Transverse colon (tissue), 4 donors: Measurements from ENCODE around the gene DMXL1. TPM values are rescaled to one million over a fixed set of nuclear protein-coding genes. Genes with fewer than 3 reads are reported as not detected.

Experiments
- DNase-seq: peaks from one replicate; pipeline ENCODE4 v3.0.0-alpha.2; 2019
- H3K27ac ChIP-seq, 4 donors: fragments of 200-600 bp; sonication (generic); 2 replicates each; pipeline ENCODE4 v1.5.1; 2016 to 2018; ENCODE audit warnings: inconsistent platforms in 4 of 4
- H3K27me3 ChIP-seq: fragments of 200-600 bp; sonication (generic); 2 replicates; pipeline ENCODE4 v1.5.1; 2017; ENCODE audit warnings: inconsistent platforms
- H3K36me3 ChIP-seq, 4 donors: fragments of 200-600 bp; sonication (generic); 2 replicates each; pipeline ENCODE4 v1.5.1; 2017 to 2019; ENCODE audit warnings: inconsistent platforms in 4 of 4
- H3K4me1 ChIP-seq, 4 donors: fragments of 200-600 bp; sonication (generic); 2 replicates each; pipeline ENCODE4 v1.5.1; 2017 to 2020; ENCODE audit warnings: inconsistent platforms in 4 of 4
- H3K4me3 ChIP-seq, 4 donors: fragments of 200-600 bp; sonication (generic); 1 replicate in 1 of 4; 2 replicates in 3 of 4; pipeline versions ENCODE4 v1.5.1 to v1.6.1; 2017 to 2019; ENCODE audit warnings: inconsistent platforms in 4 of 4
- H3K9me3 ChIP-seq, 2 donors: fragments of 200-600 bp; sonication (generic); 2 replicates each; pipeline ENCODE4 v1.5.1; 2017 to 2019; ENCODE audit warnings: inconsistent platforms in 2 of 2
- CTCF ChIP-seq, 5 experiments: fragments of 200-600 bp in 3 of 5; fragments of 450-650 bp in 2 of 5; sonication (generic) in 3 of 5; IDR thresholded peaks; 1 replicate in 2 of 5; 2 replicates in 3 of 5; pipeline ENCODE4 v1.5.1; 2016 to 2017; ENCODE audit warnings: antibody characterized with exemption in 5 of 5, inconsistent platforms in 3 of 5, mild to moderate bottlenecking in 2 of 5, moderate library complexity in 1 of 5
- EP300 ChIP-seq: sonication (generic); formaldehyde crosslinking; IDR thresholded peaks from one replicate; pipeline ENCODE4 v1.6.1; 2017; ENCODE audit warnings: antibody characterized with exemption, low read depth
- POLR2A ChIP-seq: fragments of 450-650 bp; IDR thresholded peaks from one replicate; pipeline ENCODE4 v1.6.1; 2016; ENCODE audit warnings: antibody characterized with exemption, mild to moderate bottlenecking, moderate library complexity
- POLR2AphosphoS5 ChIP-seq, 3 donors: sonication (generic); formaldehyde crosslinking; IDR thresholded peaks; one replicate each; pipeline ENCODE4 v1.6.1; 2016; ENCODE audit warnings: antibody characterized with exemption in 3 of 3
- WGBS, 2 donors: methylation state at CpG; one replicate each; pipeline ENCODE4 v1.1.5; 2018; ENCODE audit warnings: low coverage in 1 of 2; 5-methylcytosine and 5-hydroxymethylcytosine counted together
- in situ Hi-C, 4 donors: fragments of 200-750 bp; cut with MboI; loops; one replicate each; pipeline versions ENCODE4 v1.15.0 to v1.15.1; 2017; ENCODE audit warnings: low sequenced_read_pairs in 3 of 4, low pct_ligation_motif_present in 1 of 4, low pct_unique_long_range_greater_than_20kb in 1 of 4
- intact Hi-C: fragments of 100-400 bp; cut with DNase I; formaldehyde crosslinking; loops from one replicate; pipeline ENCODE4 v1.15.1; 2023; ENCODE audit warnings: low total_unique reads
- total RNA-seq, 4 donors: library from RNA; depleted of rRNA; stranded (reverse); fragments of >200 nt; gene quantifications; one replicate each; pipeline ENCODE4 v1.1.0, GENCODE V29; 2016

The DMXL1 gene
- total RNA-seq, 4 donors from 2014 or later = 44.6 to 84.8 (median 58.2) TPM

DNA sequence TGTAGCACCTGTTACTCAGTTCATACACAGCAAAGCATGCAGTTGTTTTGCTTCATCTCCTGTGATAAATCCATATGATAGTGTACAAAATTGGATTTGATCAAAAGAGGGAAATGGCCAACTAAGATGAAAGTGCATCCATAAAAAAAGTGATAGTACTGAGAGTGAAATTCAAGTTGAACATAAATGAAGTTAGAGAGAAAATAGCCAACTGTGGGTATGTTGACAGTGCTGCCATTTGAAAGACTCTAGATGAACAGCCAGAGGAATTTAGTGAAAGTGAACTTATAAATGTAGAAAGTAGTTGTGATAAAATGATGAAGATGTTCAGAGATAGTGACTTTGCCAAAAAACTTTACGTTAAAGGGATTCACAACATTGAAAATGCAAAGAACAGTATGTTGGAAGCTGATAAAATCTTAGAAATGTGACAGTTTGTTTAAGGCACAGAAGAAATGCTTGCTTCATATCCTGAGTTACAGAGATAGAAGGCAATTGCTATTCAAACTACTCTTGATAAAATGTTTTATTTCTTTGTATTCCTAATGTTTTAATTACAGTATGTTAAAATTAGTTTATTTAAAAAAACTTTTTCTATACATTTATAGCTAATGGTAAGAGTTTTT lies 119.7 kb downstream of the DMXL1 start:
- H3K36me3 ChIP-seq = peaks cover 0 to 9% (median 0%) of the 10 kb centered on the region in 4 donors
- no peak overlapping the region for H3K4me3 ChIP-seq
- 78 to 80% methylated on average over 1 of the region's 1 CpG for WGBS, 2 donors
- no peak for DNase-seq
- in situ Hi-C loops = no loop called here
- no peaks in the 10 kb centered on the region for H3K27me3 ChIP-seq
- intact Hi-C loops = no loop called here
- TF ChIP-seq POLR2AphosphoS5 (IDR thresholded peaks at IDR 0.05) (no peak), POLR2A (no peak), EP300 (no peak), CTCF (IDR thresholded peaks at IDR 0.05) (no peak)
- no peaks in the 10 kb centered on the region for H3K9me3 ChIP-seq
- H3K4me1 ChIP-seq = no peaks in the 10 kb centered on the region
- no peak overlapping the region for H3K27ac ChIP-seq

DNA sequence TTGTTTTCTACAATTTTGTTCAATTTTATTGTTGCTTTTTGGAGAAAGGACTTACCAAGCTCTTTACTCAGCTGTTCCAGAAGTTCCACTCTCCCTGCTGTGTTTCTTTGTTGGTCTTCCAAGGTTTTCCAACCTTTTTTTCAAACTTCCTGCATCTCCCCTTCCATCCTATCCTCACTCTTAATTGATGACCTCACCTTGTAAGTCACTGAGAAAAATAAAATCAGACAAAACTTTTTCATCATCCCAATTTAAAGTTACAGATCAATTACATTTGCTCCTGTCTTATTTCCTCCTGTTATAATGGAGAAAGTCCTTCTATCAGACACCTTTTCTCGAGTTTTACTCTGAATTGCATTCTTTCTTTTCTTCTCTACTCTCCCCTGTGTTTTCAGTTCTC lies 121.1 kb downstream of the DMXL1 start:
- Histone ChIP-seq H3K9me3 (no peaks in the 10 kb centered on the region), H3K27me3 (no peaks in the 10 kb centered on the region), H3K4me1 (no peaks in the 10 kb centered on the region), H3K27ac (no peak overlapping the region), H3K4me3 (no peak overlapping the region), H3K36me3 (peaks cover 0 to 9% (median 3%) of the 10 kb centered on the region in 4 donors)
- in situ Hi-C loops (no loop called here), intact Hi-C loops (no loop called here)
- no peak for DNase-seq
- TF ChIP-seq POLR2AphosphoS5 (IDR thresholded peaks at IDR 0.05) (no peak), EP300 (no peak), CTCF (IDR thresholded peaks at IDR 0.05) (no peak), POLR2A (no peak)
- WGBS, 2 donors = 100% methylated on average over 1 of the region's 1 CpG

DNA sequence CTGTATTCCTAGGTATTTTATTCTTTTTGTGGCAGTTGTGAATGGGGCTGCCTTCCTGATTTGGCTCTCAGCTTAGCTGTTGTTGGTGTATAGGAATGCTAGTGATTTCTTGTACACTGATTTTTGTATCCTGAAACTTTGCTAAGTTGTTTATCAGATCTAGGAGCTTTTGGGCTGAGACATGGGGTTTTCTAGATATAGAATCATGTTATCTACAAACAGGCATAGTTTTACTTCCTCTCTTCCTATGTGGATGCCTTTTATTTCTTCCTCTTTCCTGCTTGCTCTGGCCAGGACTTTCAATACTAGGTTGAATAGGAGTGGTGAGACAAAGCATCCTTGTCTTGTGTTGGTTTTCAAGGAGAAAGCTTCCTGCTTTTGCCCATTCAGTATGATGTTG lies 129.9 kb downstream of the DMXL1 start:
- H3K9me3 ChIP-seq = no peaks in the 10 kb centered on the region
- peaks cover 0 to 69% (median 12%) of the 10 kb centered on the region in 4 donors for H3K36me3 ChIP-seq
- H3K4me3 ChIP-seq = no peak overlapping the region
- peaks cover 0 to 4% (median 0%) of the 10 kb centered on the region in 4 donors for H3K4me1 ChIP-seq
- no peak overlapping the region for H3K27ac ChIP-seq
- TF ChIP-seq CTCF (IDR thresholded peaks at IDR 0.05) (no peak), POLR2A (no peak), EP300 (no peak), POLR2AphosphoS5 (IDR thresholded peaks at IDR 0.05) (no peak)
- intact Hi-C loops (no loop called here), in situ Hi-C loops (no loop called here)
- H3K27me3 ChIP-seq = no peaks in the 10 kb centered on the region
- DNase-seq = no peak

GRCh38 chr5:119207105-119207504 lies 136.2 kb downstream of the DMXL1 start:
- Histone ChIP-seq H3K4me1 (no peaks in the 10 kb centered on the region), H3K27ac (no peak overlapping the region), H3K27me3 (no peaks in the 10 kb centered on the region), H3K4me3 (no peak overlapping the region), H3K9me3 (no peaks in the 10 kb centered on the region), H3K36me3 (peaks cover 0 to 32% (median 4%) of the 10 kb centered on the region in 4 donors)
- in situ Hi-C loops (no loop called here), intact Hi-C loops (no loop called here)
- DNase-seq = no peak
- TF ChIP-seq CTCF (IDR thresholded peaks at IDR 0.05) (no peak), POLR2A (no peak), EP300 (no peak)
- WGBS, 2 donors = 93 to 100% methylated on average over 1 of the region's 1 CpG
